Measurements from ENCODE around the gene RTF2.

RTF2 gene

DNA sequence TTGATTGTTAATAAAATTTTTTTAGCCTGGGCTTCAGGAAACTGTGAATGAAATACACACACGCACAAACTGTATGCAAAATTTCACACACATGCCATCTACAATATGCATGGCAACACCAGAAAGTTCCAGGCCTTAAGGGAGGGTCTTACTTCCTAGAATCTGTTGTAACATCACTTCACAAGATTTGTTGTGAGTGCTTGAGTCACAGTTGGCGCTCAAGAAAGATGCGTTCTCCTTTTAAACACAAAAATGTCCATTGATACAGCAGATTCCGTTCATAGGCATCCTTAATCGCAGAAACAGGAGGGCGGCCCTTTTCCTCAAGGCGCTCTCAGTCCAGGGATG lies 485 bp upstream of the RTF2 start:
- TF ChIP-seq, protein P1, sequence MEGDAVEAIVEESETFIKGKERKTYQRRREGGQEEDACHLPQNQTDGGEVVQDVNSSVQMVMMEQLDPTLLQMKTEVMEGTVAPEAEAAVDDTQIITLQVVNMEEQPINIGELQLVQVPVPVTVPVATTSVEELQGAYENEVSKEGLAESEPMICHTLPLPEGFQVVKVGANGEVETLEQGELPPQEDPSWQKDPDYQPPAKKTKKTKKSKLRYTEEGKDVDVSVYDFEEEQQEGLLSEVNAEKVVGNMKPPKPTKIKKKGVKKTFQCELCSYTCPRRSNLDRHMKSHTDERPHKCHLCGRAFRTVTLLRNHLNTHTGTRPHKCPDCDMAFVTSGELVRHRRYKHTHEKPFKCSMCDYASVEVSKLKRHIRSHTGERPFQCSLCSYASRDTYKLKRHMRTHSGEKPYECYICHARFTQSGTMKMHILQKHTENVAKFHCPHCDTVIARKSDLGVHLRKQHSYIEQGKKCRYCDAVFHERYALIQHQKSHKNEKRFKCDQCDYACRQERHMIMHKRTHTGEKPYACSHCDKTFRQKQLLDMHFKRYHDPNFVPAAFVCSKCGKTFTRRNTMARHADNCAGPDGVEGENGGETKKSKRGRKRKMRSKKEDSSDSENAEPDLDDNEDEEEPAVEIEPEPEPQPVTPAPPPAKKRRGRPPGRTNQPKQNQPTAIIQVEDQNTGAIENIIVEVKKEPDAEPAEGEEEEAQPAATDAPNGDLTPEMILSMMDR (IDR thresholded peaks at IDR 0.05; ENCODE audit: extremely low read depth, insufficient read depth, missing control alignments), result no peak
- no peak for DNase-seq (ENCODE audit: low spot score)
- in situ Hi-C loops (cut with MboI; ENCODE audit: low pct_unique_long_range_greater_than_20kb, low sequenced_read_pairs, unreplicated experiment), result no loop called here

DNA sequence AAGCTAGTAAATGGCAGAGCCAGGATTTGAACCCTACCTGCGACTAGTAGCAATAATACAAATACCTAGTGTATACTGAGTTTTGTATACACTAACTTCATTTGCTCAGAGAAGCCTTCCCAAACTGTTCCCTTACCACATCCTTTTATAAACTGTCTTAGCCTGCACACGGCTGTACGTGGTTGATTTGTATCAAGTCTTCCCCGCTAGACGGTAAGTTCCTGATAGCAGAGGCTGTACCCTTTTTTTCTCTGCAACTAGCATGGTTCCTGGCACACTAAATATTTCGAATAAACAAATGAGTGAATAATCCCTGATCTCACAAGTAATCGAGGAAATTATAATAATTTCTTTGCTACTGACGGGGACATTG lies 636 bp downstream of the RTF2 start:
- TF ChIP-seq, protein P1 (IDR thresholded peaks at IDR 0.05; ENCODE audit: extremely low read depth, insufficient read depth, missing control alignments), result no peak
- in situ Hi-C loops (cut with MboI; ENCODE audit: low pct_unique_long_range_greater_than_20kb, low sequenced_read_pairs, unreplicated experiment), result no loop called here
- no peak for DNase-seq (ENCODE audit: low spot score)

DNA sequence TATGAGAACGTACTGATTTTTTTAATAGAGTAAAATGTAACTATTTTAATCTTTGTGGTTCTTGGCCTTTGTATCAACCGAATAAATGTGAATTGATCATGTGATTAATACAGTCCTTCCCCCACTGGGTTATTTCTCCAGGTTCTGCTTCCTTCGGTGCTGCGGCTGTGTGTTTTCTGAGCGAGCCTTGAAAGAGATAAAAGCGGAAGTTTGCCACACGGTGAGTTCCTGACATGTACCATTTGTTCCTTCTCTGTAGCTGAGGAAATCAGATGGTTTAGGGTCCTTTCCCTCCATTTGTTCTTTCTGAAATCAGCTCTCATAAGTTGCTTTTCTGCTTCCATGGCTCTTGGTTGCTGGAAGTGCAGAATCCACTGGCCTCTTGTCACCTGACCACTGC lies 15.5 kb downstream of the RTF2 start:
- no peak for DNase-seq (ENCODE audit: low spot score)
- in situ Hi-C loops (cut with MboI; ENCODE audit: low pct_unique_long_range_greater_than_20kb, low sequenced_read_pairs, unreplicated experiment), result no loop called here

DNA sequence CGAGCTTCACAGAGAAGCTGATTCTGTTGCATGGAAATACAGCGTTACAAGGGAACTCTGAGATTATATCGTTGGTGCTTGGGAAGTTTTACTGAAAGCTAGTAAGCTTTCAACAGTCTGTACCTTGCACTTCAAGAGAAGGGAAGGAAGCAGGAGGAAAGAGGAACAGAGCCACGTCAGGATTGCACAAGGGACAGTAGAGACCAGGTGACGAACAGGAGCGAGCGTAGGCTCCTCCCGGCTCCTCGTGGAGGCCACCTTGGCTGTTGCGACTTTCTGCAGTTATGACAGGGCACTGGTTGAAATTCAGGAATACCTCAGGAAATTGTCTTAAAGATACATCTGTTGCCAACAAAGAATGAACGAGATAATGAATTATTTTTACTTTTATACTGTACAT lies 18.8 kb downstream of the RTF2 start:
- in situ Hi-C loops (cut with MboI; ENCODE audit: low pct_unique_long_range_greater_than_20kb, low sequenced_read_pairs, unreplicated experiment), result no loop called here
- TF ChIP-seq, protein P1 (IDR thresholded peaks at IDR 0.05; ENCODE audit: extremely low read depth, insufficient read depth, missing control alignments), result no peak
- no peak for DNase-seq (ENCODE audit: low spot score)

More for the DNA sequence above, 15.5 kb downstream of the RTF2 start:
- TF ChIP-seq, protein P1 (IDR thresholded peaks at IDR 0.05; ENCODE audit: extremely low read depth, insufficient read depth, missing control alignments), result no peak

DNA sequence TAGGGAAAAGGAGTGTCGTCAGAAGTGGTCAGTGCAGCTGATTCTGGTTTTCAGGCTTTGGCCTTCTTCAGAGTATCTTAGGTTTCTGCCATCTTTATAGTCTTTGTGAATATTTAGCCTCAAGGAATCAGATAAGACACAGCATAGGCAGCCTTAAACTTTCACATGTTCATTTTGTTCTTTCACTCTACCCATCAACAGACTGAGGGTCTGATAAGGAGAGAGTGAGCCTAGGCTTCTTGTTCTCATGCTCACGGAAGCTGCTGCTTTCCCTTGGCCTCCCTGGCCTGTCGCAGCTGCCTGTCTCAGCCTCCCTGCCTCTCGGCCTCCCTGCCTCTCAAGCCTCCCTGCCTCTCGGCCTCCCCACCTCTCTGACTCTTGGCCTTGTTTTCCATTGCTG lies 20.1 kb downstream of the RTF2 start:
- in situ Hi-C loops (cut with MboI; ENCODE audit: low pct_unique_long_range_greater_than_20kb, low sequenced_read_pairs, unreplicated experiment), result no loop called here
- TF ChIP-seq, protein P1 (IDR thresholded peaks at IDR 0.05; ENCODE audit: extremely low read depth, insufficient read depth, missing control alignments), result no peak
- no peak for DNase-seq (ENCODE audit: low spot score)

DNA sequence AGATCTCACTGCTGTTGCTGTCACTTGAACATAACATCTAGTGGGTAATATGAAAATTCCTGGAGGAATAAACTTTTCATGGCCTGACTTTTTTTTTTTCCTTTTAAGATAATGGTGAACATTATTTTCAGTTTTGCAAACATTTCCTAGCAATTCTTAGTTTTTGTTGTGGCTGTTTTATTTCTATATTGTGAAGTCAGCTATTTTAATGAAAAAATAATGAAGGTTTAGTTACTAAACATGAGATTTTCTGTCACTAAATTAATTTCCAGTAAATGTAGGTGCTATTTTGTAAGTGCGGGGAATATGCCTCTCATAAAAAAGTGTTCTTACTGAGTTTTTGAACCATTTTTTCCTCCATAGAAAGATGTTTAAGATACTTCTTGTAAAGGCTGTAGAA lies 32.7 kb downstream of the RTF2 start:
- DNase-seq (ENCODE audit: low spot score), result no peak
- TF ChIP-seq, protein P1 (IDR thresholded peaks at IDR 0.05; ENCODE audit: extremely low read depth, insufficient read depth, missing control alignments), result no peak
- in situ Hi-C loops (cut with MboI; ENCODE audit: low pct_unique_long_range_greater_than_20kb, low sequenced_read_pairs, unreplicated experiment), result no loop called here

DNA sequence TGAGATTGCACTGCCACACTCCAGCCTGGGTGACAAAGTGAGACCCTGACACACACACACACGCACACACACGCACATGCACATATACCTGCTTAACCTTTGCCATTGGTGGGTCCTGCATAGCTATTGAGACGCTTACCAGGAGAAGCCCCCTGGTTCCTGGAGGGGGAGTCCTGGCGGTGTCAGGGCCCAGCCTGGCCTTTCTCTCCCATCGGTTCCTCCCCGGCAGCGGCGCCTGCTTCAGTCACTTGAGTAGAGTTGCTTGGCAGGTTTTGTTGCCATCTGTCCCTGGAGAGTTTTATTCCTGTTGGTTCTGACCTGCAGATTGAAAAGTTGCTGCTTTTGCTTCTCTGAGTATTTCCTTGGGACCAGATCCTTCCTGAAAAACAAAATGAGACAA lies 35.5 kb downstream of the RTF2 start:
- in situ Hi-C loops (cut with MboI; ENCODE audit: low pct_unique_long_range_greater_than_20kb, low sequenced_read_pairs, unreplicated experiment), result no loop called here
- TF ChIP-seq, protein P1 (IDR thresholded peaks at IDR 0.05; ENCODE audit: extremely low read depth, insufficient read depth, missing control alignments), result no peak
- no peak for DNase-seq (ENCODE audit: low spot score)

Measured in GM13977 (cell line).